Suprapubic skin (tissue), 4 donors: ENCODE results near the gene BDKRB2. TPM values are rescaled to one million over a fixed set of nuclear protein-coding genes. Genes with fewer than 3 reads are reported as not detected.

ENCODE experiments used
- DNase-seq, 2 donors: peaks; one replicate each; pipeline ENCODE4 v3.0.0-alpha.2; 2019; ENCODE audit warnings: low spot score in 2 of 2
- H3K27ac ChIP-seq: fragments of 200-600 bp; sonication (generic); one replicate; pipeline ENCODE4 v1.5.1; 2019
- H3K27me3 ChIP-seq: fragments of 200-600 bp; sonication (generic); one replicate; pipeline ENCODE4 v1.5.1; 2019
- H3K36me3 ChIP-seq: fragments of 200-600 bp; sonication (generic); one replicate; pipeline ENCODE4 v1.5.1; 2019
- H3K4me1 ChIP-seq: fragments of 200-600 bp; sonication (generic); one replicate; pipeline ENCODE4 v1.5.1; 2019
- H3K4me3 ChIP-seq: fragments of 200-600 bp; sonication (generic); one replicate; pipeline ENCODE4 v1.5.1; 2019; ENCODE audit warnings: mild to moderate bottlenecking
- H3K9me3 ChIP-seq: fragments of 200-600 bp; sonication (generic); one replicate; pipeline ENCODE4 v1.5.1; 2019
- CTCF ChIP-seq, 2 donors: fragments of 200-600 bp in 1 of 2; fragments of 450-650 bp in 1 of 2; sonication (generic) in 1 of 2; IDR thresholded peaks; one replicate each; pipeline ENCODE4 v1.5.1; 2016 to 2019; ENCODE audit warnings: antibody characterized with exemption in 2 of 2, mild to moderate bottlenecking in 1 of 2, moderate library complexity in 1 of 2
- EP300 ChIP-seq: sonication (generic); formaldehyde crosslinking; IDR thresholded peaks from one replicate; pipeline ENCODE4 v1.6.1; 2017; ENCODE audit warnings: antibody characterized with exemption
- POLR2A ChIP-seq, 2 donors: fragments of 450-650 bp; IDR thresholded peaks; one replicate each; pipeline ENCODE4 v1.6.1; 2017; ENCODE audit warnings: antibody characterized with exemption in 2 of 2, mild to moderate bottlenecking in 2 of 2, moderate library complexity in 2 of 2
- POLR2AphosphoS5 ChIP-seq, 3 donors: sonication (generic); formaldehyde crosslinking; IDR thresholded peaks; one replicate each; pipeline ENCODE4 v1.6.1; 2017; ENCODE audit warnings: antibody characterized with exemption in 3 of 3
- whole genome bisulfite sequencing: methylation state at CpG from one replicate; pipeline ENCODE4 v1.1.5; 2018; 5-methylcytosine and 5-hydroxymethylcytosine counted together
- total RNA-seq, 4 donors: library from RNA; depleted of rRNA; stranded (reverse); fragments of >200 nt; gene quantifications; one replicate each; pipeline ENCODE4 v1.1.0, GENCODE V29; 2016

Gene BDKRB2
- total RNA-seq, 4 donors from 2014 or later, result 9.7 to 17.9 (median 14.3) TPM

DNA sequence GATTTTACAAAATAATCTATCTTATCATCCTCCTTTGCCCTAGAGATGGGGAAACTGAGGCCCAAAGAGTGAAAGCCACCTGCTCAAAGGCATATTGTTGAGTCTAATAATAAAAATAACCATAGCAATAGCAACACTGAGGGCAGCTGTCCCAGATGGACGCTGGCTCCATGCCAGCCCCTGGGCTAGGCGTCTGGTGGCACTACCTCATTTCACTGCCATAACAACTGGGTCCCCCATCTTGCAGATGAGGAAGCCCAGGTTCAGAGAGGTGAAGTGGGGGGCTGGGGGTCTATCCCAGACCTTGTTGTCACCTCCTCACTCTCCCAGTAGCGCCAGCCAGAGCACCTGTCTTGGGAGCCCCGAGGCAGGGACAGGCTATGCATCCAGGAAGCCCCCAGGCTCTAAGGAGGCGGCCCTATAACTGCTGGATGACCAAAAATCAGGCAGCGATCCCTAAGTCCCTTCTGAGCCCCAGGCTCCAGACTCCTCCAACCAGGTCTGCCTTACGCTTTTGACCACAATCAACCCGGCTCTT, 12.8 kb downstream of the BDKRB2 start:
- H3K27ac ChIP-seq, result no peak overlapping the region
- no peak for DNase-seq
- H3K9me3 ChIP-seq, result no peaks in the 10 kb centered on the region
- no peaks in the 10 kb centered on the region for H3K36me3 ChIP-seq
- H3K4me3 ChIP-seq, result no peak overlapping the region
- 70% methylated on average over 4 of the region's 8 CpGs for WGBS
- peaks cover 9% of the 10 kb centered on the region for H3K4me1 ChIP-seq
- TF ChIP-seq CTCF (IDR thresholded peaks at IDR 0.05) (no peak), EP300 (no peak)
- H3K27me3 ChIP-seq, result no peaks in the 10 kb centered on the region

DNA sequence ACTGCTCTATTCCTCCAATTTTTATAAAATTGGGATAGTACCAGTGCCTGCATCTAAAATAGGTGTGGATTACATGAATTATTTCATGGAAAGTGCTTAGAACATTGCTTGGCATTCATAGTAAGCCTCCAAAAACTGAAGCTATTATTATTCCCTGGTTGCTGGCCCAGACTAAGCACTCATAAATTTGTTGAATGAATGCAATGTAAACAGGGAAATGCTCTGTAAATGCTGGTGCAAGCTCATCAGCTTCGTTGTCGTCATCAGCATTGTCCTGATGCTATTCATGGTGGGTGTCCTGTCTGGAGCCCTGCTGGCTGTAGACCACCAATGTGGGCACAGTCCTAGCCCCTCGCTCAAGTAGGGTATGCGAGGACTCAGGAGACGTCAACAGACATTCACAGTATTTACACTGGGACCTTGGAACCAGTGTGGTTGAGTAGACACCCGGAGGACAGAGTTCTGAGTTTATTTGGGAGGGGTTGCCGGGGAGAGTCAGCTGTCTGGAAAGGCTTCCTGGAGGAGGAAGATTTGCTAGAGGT, 16.5 kb downstream of the BDKRB2 start:
- Histone ChIP-seq H3K27me3 (no peaks in the 10 kb centered on the region), H3K4me1 (peaks cover 26% of the 10 kb centered on the region), H3K27ac (no peak overlapping the region), H3K4me3 (no peak overlapping the region), H3K9me3 (no peaks in the 10 kb centered on the region), H3K36me3 (no peaks in the 10 kb centered on the region)
- 78% methylated on average over 7 of the region's 7 CpGs for WGBS
- DNase-seq, result no peak
- TF ChIP-seq CTCF (IDR thresholded peaks at IDR 0.05) (no peak), POLR2A (IDR thresholded peaks at IDR 0.05) (no peak)

GRCh38 chr14:96221841-96222240, 17.2 kb downstream of the BDKRB2 start:
- no peak for TF ChIP-seq POLR2AphosphoS5 (IDR thresholded peaks at IDR 0.05)
- TF ChIP-seq EP300, result no peak
- TF ChIP-seq POLR2A (IDR thresholded peaks at IDR 0.05), result no peak
- no peak for TF ChIP-seq CTCF (IDR thresholded peaks at IDR 0.05)
- no peaks in the 10 kb centered on the region for H3K36me3 ChIP-seq
- no peak for DNase-seq
- WGBS, result 87% methylated on average over 8 of the region's 8 CpGs
- no peaks in the 10 kb centered on the region for H3K9me3 ChIP-seq
- H3K4me1 ChIP-seq, result peaks cover 25% of the 10 kb centered on the region
- no peaks in the 10 kb centered on the region for H3K27me3 ChIP-seq
- no peak overlapping the region for H3K4me3 ChIP-seq
- H3K27ac ChIP-seq, result no peak overlapping the region

GRCh38 chr14:96224480-96225096, 19.9 kb downstream of the BDKRB2 start:
- TF ChIP-seq POLR2A (IDR thresholded peaks at IDR 0.05) (no peak), CTCF (IDR thresholded peaks at IDR 0.05) (no peak), EP300 (no peak), POLR2AphosphoS5 (IDR thresholded peaks at IDR 0.05) (no peak)
- peaks cover 25% of the 10 kb centered on the region for H3K4me1 ChIP-seq
- H3K4me3 ChIP-seq, result no peak overlapping the region
- H3K27me3 ChIP-seq, result no peaks in the 10 kb centered on the region
- no peaks in the 10 kb centered on the region for H3K36me3 ChIP-seq
- no peaks in the 10 kb centered on the region for H3K9me3 ChIP-seq
- DNase-seq, result no peak
- H3K27ac ChIP-seq, result peak overlapping the region; percentile 75
- WGBS, result 49% methylated on average over 8 of the region's 8 CpGs

DNA sequence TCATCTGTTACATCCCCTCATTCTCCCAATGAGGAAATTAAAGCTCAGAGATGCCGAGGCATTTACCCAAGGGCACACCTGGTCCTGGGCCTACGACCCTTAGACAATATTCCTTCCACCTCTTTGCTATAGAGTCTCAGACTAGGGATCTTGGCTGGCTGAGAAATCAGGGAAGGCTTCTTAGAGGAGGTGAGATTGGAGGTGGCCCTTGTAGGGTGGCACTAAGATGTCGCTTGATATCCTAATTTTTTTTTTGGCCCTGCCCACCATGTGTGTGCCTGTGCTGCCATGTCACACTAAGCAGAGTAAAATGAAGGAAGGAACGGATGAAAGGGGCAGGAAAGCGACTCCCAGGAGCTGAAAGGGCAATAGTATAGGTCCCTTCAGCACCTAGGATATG, 20.6 kb downstream of the BDKRB2 start:
- TF ChIP-seq POLR2AphosphoS5 (IDR thresholded peaks at IDR 0.05), result no peak
- TF ChIP-seq CTCF (IDR thresholded peaks at IDR 0.05), result no peak
- WGBS, result 67% methylated on average over 5 of the region's 5 CpGs
- Histone ChIP-seq H3K27me3 (no peaks in the 10 kb centered on the region), H3K4me1 (peaks cover 25% of the 10 kb centered on the region), H3K4me3 (no peak overlapping the region), H3K27ac (peak overlapping the region; percentile 75), H3K36me3 (no peaks in the 10 kb centered on the region), H3K9me3 (no peaks in the 10 kb centered on the region)
- no peak for DNase-seq
